ENCODE data around the gene RYK.
"Not testable (repeated sequence)": the region's sequence is repeated elsewhere in the genome, so short reads cannot be mapped to it uniquely, and the experiment has no call there.

RYK gene

GRCh38 chr3:134253475-134254226 lies 3.0 kb upstream of the RYK start:
- no peak for DNase-seq (ENCODE audit: low spot score)

DNA sequence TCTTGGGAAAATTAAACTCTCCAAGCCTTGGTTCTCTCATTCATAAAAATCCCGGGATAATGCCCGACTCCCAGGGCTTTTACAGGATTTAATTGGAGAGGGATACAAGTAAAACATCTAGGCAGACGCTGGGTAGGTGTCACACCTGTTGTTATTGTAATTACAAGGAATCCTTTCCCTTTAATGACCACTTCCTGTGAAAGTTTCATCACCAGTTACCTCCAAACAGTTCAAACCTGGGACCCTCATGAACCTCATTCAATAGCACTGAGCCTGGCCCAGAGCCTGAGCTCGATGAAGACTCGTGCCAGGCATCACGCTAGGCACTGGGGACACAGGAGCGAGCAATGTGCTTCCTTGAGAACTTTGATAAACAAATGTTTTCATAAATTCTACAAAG lies 2.1 kb upstream of the RYK start:
- no peak for DNase-seq (ENCODE audit: low spot score)

DNA sequence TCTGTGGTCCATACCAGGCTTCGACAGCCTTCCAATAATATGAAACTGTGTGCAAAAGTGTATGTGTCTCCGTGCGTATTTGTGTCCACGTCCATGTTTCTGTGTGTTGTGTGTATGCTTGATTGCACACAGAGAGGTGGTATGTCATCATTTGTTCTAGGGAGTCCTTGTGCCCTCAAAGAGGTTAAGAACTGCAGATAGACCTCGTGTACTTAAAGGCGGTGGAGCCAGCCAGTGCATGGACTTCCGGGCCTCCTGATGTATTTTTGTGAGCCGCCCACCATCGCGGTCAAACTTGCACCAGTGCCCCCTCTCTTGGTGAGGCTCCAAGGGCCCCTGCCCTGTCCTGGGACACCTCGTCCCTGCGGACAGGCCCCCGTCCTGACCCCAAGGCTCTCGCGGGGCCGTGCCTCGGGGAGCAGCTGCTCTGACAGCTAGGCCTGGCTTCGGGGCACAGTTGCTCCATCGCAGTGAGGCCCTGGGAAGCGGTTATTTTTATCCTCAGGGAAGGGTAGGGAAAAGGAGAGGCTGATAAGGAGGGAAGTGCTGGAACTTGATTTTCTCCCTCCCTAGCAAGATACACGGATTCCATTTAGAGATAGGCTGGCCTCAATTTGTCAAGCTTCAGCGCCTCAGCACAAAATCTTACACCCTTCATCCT lies 1.2 kb upstream of the RYK start:
- DNase-seq (ENCODE audit: low spot score): no peak

DNA sequence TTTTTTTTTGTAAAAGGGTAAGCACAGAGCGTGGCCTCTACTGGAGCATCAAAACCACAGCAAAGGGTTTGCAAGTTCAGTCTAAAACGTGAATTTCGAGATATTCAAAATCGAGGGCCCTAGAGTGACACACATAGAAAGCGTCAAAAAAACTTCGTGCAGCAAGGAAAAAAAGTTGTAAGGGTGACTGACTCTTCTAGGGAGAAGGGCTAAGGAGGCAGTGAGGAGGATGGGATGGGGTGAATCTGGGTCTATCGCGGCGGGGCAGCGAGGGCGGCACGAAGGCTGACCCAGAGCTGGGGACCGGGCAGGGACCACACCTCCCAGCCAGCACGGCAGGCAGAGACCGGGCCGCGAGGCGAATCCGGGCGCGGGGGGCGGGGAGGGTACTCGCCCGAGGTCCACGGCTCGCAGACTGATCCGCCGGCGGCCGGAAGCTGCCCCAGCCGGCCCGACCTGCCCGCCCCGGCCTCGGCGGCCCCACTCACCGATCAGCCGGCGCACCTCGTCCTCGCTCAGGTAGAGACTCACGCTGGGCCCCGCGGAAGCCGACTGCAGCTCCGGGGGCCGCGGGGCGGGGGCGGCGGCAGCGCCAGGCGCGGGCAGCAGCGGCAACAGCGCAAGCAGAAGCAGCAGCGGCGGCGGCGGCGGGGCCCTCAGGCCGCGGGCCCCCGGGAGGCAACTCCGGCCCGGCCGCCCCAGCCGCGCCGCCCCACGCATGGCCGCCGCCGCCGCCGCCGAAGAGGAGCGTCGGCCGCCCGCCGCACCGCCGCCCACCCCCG lies 533 bp downstream of the RYK start:
- peak; percentile 25 for DNase-seq (ENCODE audit: low spot score)

- DNase-seq (ENCODE audit: low spot score): no peak
These were observed 1.3 kb downstream of the RYK start for GRCh38 chr3:134249296-134249841.

DNA sequence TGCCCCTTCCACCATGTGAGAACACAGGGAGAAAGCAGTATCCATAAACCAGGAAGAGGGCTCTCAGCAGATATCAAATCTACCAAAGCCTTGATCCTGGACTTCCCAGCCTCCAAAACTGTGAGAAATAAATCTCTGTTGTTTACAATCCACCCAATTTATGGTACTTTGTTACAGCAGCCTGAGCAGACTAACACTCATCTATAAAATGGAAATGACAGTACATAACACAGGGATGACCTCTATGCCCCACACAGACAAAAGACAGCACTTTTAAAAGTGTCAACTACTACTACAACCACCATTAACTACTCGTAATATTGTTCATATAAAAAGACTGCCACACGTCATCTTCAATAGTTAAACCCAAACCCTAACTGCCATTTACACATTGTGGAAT lies 5.7 kb downstream of the RYK start:
- DNase-seq (ENCODE audit: low spot score): no peak

GRCh38 chr3:134242649-134243617 lies 7.7 kb downstream of the RYK start:
- no peak for DNase-seq (ENCODE audit: low spot score)

DNA sequence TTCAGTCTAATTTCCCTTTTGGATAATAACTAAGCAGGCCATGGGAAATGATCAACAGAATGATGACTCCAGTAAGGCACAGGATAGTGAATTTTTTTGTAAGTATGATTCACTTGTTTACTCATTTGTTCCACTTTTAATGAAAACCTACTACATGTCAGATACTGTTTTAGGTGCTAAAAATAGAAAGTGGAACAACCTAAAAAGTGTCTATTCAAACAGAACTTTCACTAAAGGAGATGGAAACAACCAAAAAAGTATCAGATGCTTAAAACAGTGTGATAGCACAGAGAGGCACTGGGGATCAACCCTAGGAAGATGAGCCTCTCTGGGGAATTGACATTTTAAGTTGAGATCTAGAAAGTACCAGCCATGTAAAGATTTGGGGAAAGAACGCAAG lies 11.1 kb downstream of the RYK start:
- no peak for DNase-seq (ENCODE audit: low spot score)

DNA sequence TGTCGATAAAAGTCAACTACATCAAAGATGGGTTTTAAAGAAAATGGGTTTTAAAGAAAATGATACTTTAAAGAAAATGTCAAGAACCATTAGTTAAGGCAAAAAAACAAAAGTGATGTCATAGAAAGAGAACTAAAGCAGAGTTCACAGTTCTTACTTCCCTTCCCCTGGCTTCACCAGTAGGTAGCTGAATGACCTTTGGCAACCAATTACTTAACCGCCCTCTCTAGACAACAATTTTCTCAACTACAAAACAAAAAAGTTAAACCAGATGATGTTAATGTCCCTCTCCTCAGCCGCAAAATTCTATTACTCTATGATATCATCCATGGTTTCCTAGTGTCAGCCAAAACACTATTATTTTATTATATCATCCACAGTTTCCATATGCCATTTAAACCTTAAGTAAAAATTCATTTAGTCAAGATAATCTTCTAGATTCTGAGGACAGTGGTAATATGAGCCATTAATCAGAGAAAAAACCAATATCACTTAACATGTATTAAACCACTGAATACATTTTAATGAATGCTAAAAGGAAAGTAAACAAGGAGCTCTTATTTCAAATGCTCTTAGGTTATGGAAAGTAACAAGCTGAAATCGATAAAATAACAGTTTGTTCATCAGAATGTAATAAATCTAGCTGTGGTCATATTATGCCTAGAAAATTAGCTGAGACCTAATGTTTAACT lies 13.1 kb downstream of the RYK start:
- DNase-seq (ENCODE audit: low spot score): no peak

GRCh38 chr3:134236505-134237170 lies 14.0 kb downstream of the RYK start:
- DNase-seq (ENCODE audit: low spot score): no peak

GRCh38 chr3:134235577-134236076 lies 15.0 kb downstream of the RYK start:
- no peak for DNase-seq (ENCODE audit: low spot score)

DNA sequence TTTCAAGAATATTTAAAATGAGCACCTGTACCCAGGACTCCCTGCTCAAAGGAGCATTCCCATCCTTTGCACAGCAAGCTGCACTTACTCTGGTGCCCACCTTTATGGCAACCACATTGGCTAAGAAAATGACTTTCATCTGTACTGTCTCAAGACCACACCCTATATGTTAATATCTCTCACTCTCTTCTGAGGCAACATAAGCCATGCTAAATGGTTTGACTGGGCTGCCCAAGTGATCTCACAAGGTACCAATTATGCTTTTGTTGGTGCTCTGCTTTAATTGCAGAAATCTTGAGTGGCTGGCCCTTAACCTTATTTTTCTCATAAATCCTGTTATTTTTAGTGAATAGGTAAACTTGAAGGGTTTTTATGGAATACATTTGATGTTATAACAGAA lies 17.7 kb downstream of the RYK start:
- DNase-seq (ENCODE audit: low spot score): no peak

- no peak for DNase-seq (ENCODE audit: low spot score)
These were observed 18.5 kb downstream of the RYK start for GRCh38 chr3:134232151-134232550.

DNA sequence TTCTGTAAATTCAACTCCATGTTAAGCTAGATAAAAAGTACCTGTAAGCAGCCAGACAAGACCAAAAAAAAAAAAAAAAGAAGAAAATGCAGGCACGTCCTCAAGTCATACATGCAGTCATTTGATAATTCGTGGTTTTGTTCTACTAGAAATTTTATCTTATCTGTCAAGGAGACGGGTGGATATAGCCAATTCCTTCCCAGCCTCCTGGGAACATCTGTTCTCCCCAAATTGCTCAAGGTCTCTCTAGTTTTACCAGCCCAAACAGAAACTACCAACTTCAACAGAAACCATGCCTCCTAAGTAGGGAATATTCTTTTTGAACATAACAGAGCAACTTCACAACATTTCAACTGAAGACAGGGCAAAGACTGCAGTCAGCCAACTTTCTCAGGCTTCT lies 19.5 kb downstream of the RYK start:
- DNase-seq (ENCODE audit: low spot score): no peak

DNA sequence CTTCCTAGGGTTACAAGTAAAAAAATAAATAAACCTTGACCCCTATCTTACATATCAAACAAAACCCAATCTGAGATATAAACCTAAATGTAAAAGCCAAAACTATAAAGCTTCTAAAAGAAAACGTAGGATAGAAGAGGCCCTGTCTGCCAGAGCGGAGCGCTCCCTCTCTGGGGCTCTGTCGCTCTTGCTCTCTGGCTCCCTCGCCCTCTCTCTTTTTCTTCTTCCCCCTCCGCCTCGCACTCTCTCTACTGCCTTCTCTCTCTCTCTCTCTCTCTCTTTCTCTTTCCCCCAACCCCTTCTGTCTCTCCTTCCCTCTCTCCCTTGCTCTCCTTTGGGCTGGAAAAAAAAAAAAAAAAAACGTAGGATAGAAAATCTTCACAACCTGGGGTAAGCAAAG lies 21.6 kb downstream of the RYK start:
- no peak for DNase-seq (ENCODE audit: low spot score)

DNA sequence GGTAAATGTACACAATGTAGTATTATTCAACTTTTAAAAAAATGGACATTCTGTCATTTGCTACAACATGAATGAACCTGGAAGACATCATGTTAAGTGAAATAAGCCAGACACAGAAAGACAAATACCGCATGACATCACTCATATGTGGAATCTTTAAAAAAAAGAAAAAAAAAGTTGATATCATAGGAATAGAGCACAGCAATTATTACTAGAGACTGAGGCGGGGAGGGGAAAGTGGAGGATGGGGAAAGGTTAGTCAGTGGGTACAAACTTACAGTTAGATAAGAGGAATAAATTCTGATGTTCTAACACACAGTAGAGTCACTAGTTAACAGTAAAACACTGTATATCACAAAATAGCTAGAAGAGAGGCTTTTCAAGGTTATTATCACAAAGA lies 22.2 kb downstream of the RYK start:
- DNase-seq (ENCODE audit: low spot score): no peak

DNA sequence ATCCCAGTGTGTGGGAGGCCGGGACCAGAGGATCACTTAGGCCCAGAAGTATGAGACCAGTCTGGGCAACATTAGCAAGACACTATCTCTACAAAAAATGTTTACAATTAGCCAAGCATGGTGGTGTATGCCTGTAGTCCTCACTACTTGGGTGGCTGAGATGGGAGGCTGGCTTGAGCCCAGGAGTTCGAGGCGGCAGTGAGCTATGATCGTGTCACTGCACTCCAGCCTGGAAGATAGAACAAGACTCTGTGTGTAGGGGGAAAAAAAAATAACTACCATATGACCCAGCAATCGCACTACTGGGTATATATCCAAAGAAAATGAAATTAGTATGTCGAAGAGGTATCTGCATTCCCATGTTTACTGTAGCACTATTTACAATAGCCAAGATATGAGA lies 22.6 kb downstream of the RYK start:
- DNase-seq (ENCODE audit: low spot score): no peak

DNA sequence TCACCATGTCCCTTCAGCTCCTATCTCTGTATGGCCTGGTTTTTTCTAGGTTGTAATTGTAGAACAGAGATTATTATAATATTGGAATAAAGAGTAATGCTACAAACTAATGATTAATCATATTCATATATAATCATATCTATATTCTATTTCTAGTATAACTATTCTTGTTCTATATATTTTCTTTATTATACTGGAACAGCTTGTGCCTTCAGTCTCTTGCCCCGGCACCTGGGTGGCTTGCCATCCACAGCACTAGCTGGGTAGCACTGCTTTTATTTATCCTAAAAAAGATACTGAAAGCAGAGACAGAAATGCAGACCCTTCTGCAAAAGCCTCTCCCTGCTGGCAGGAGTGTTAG lies 25.9 kb downstream of the RYK start:
- DNase-seq (ENCODE audit: low spot score): not testable (repeated sequence)

- no peak for DNase-seq (ENCODE audit: low spot score)
These were observed 27.8 kb downstream of the RYK start for GRCh38 chr3:134222835-134223234.

DNA sequence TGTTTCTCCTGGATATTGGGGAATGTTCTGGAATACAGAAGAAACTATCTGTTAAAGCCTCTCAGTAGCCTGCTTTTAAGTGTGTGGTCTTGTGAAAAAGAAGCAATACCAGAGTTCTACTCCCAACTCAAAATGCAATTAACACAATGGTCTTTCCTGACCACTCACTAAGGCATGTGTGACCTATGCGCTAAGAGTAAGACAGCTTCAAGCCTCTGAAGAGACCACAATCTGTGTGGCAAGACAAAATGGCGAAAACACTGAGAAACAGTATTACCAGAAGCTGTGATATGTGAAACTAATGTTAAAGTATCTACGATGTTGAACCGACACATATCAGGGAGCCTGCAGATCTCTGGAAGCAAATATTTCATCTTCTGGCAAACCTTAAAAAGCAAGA lies 33.8 kb downstream of the RYK start:
- no peak for DNase-seq (ENCODE audit: low spot score)

Measured in putamen (tissue), 1 donor.